Measurements from ENCODE around the gene GCC2.
"Not testable (repeated sequence)": the region's sequence is repeated elsewhere in the genome, so short reads cannot be mapped to it uniquely, and the experiment has no call there.

The GCC2 gene

GRCh38 chr2:108542071-108542470 is 93.1 kb downstream of the GCC2 start:
- peak overlapping the region; percentile 61; the same call in 1 of the 2 replicates for H3K4me3 ChIP-seq
- DNase-seq (ENCODE audit: low read depth, low spot score), result no peak
- no peaks in the 10 kb centered on the region for H3K9me3 ChIP-seq (ENCODE audit: low read depth, low read length)
- no peak overlapping the region for H3K9ac ChIP-seq (ENCODE audit: insufficient read length)
- peak overlapping the region; percentile 77 for H3K27ac ChIP-seq
- no peaks in the 10 kb centered on the region; the same call in 1 of the 2 replicates for H3K36me3 ChIP-seq (ENCODE audit: insufficient read depth, low read length)
- no peak for TF ChIP-seq POLR2AphosphoS5 (IDR thresholded peaks at IDR 0.05; ENCODE audit: borderline replicate concordance, low read depth, low read length)
- no peak for TF ChIP-seq FOXP2 (optimal IDR thresholded peaks at IDR 0.05; ENCODE audit: control extremely low read depth, extremely low read length, insufficient read depth)
- TF ChIP-seq EZH2 (IDR thresholded peaks at IDR 0.05), result no peak

- no peak for DNase-seq (ENCODE audit: low read depth, low spot score)
- Histone ChIP-seq H3K9ac (ENCODE audit: insufficient read length) (no peak overlapping the region), H3K27ac (no peak overlapping the region), H3K36me3 (ENCODE audit: insufficient read depth, low read length) (no peaks in the 10 kb centered on the region; the same call in 1 of the 2 replicates), H3K4me3 (no peak overlapping the region), H3K9me3 (ENCODE audit: low read depth, low read length) (no peaks in the 10 kb centered on the region)
- TF ChIP-seq POLR2AphosphoS5 (IDR thresholded peaks at IDR 0.05; ENCODE audit: borderline replicate concordance, low read depth, low read length) (no peak), EZH2 (IDR thresholded peaks at IDR 0.05) (no peak), FOXP2 (optimal IDR thresholded peaks at IDR 0.05; ENCODE audit: control extremely low read depth, extremely low read length, insufficient read depth) (no peak)
These were observed 98.6 kb downstream of the GCC2 start for GRCh38 chr2:108547606-108548005.

- no peak overlapping the region for H3K9ac ChIP-seq (ENCODE audit: insufficient read length)
- H3K36me3 ChIP-seq (ENCODE audit: insufficient read depth, low read length), result no peaks in the 10 kb centered on the region
- no peaks in the 10 kb centered on the region for H3K9me3 ChIP-seq (ENCODE audit: low read depth, low read length)
- TF ChIP-seq POLR2AphosphoS5 (IDR thresholded peaks at IDR 0.05; ENCODE audit: borderline replicate concordance, low read depth, low read length), result no peak
- TF ChIP-seq FOXP2 (optimal IDR thresholded peaks at IDR 0.05; ENCODE audit: control extremely low read depth, extremely low read length, insufficient read depth), result no peak
- no peak for TF ChIP-seq EZH2 (IDR thresholded peaks at IDR 0.05)
- H3K27ac ChIP-seq, result no peak overlapping the region
- no peak for DNase-seq (ENCODE audit: low read depth, low spot score)
- no peak overlapping the region for H3K4me3 ChIP-seq
These were observed 99.4 kb downstream of the GCC2 start for GRCh38 chr2:108548208-108549003.

GRCh38 chr2:108552566-108552965 is 103.6 kb downstream of the GCC2 start:
- no peak overlapping the region for H3K9ac ChIP-seq (ENCODE audit: insufficient read length)
- H3K9me3 ChIP-seq (ENCODE audit: low read depth, low read length), result no peaks in the 10 kb centered on the region
- no peaks in the 10 kb centered on the region for H3K36me3 ChIP-seq (ENCODE audit: insufficient read depth, low read length)
- no peak overlapping the region for H3K4me3 ChIP-seq
- DNase-seq (ENCODE audit: low read depth, low spot score), result no peak
- H3K27ac ChIP-seq, result no peak overlapping the region
- TF ChIP-seq POLR2AphosphoS5 (IDR thresholded peaks at IDR 0.05; ENCODE audit: borderline replicate concordance, low read depth, low read length) (no peak), FOXP2 (optimal IDR thresholded peaks at IDR 0.05; ENCODE audit: control extremely low read depth, extremely low read length, insufficient read depth) (no peak), EZH2 (IDR thresholded peaks at IDR 0.05) (no peak)

GRCh38 chr2:108553209-108553919 is 104.4 kb downstream of the GCC2 start:
- Histone ChIP-seq H3K9me3 (ENCODE audit: low read depth, low read length) (no peaks in the 10 kb centered on the region), H3K36me3 (ENCODE audit: insufficient read depth, low read length) (no peaks in the 10 kb centered on the region), H3K27ac (peak overlapping the region; percentile 25; the same call in 1 of the 2 replicates), H3K4me3 (no peak overlapping the region), H3K9ac (ENCODE audit: insufficient read length) (no peak overlapping the region)
- no peak for DNase-seq (ENCODE audit: low read depth, low spot score)
- no peak for TF ChIP-seq POLR2AphosphoS5 (IDR thresholded peaks at IDR 0.05; ENCODE audit: borderline replicate concordance, low read depth, low read length)
- no peak for TF ChIP-seq EZH2 (IDR thresholded peaks at IDR 0.05)
- no peak for TF ChIP-seq FOXP2 (optimal IDR thresholded peaks at IDR 0.05; ENCODE audit: control extremely low read depth, extremely low read length, insufficient read depth)

- Histone ChIP-seq H3K27ac (no peak overlapping the region), H3K4me3 (no peak overlapping the region), H3K36me3 (ENCODE audit: insufficient read depth, low read length) (no peaks in the 10 kb centered on the region), H3K9me3 (ENCODE audit: low read depth, low read length) (no peaks in the 10 kb centered on the region), H3K9ac (ENCODE audit: insufficient read length) (no peak overlapping the region)
- no peak for DNase-seq (ENCODE audit: low read depth, low spot score)
- no peak for TF ChIP-seq POLR2AphosphoS5 (IDR thresholded peaks at IDR 0.05; ENCODE audit: borderline replicate concordance, low read depth, low read length)
- no peak for TF ChIP-seq EZH2 (IDR thresholded peaks at IDR 0.05)
- TF ChIP-seq FOXP2 (optimal IDR thresholded peaks at IDR 0.05; ENCODE audit: control extremely low read depth, extremely low read length, insufficient read depth), result no peak
These were observed 105.5 kb downstream of the GCC2 start for GRCh38 chr2:108554528-108554927.

- Histone ChIP-seq H3K36me3 (ENCODE audit: insufficient read depth, low read length) (no peaks in the 10 kb centered on the region), H3K9ac (ENCODE audit: insufficient read length) (no peak overlapping the region), H3K4me3 (no peak overlapping the region), H3K9me3 (ENCODE audit: low read depth, low read length) (no peaks in the 10 kb centered on the region), H3K27ac (no peak overlapping the region)
- no peak for DNase-seq (ENCODE audit: low read depth, low spot score)
- TF ChIP-seq EZH2 (IDR thresholded peaks at IDR 0.05) (no peak), FOXP2 (optimal IDR thresholded peaks at IDR 0.05; ENCODE audit: control extremely low read depth, extremely low read length, insufficient read depth) (no peak), POLR2AphosphoS5 (IDR thresholded peaks at IDR 0.05; ENCODE audit: borderline replicate concordance, low read depth, low read length) (no peak)
These were observed 106.6 kb downstream of the GCC2 start for GRCh38 chr2:108555572-108555971.

- not testable (repeated sequence) for H3K9ac ChIP-seq (ENCODE audit: insufficient read length); H3K27ac ChIP-seq; DNase-seq (ENCODE audit: low read depth, low spot score); H3K4me3 ChIP-seq; H3K36me3 ChIP-seq (ENCODE audit: insufficient read depth, low read length); H3K9me3 ChIP-seq (ENCODE audit: low read depth, low read length)
These were observed 107.6 kb downstream of the GCC2 start for GRCh38 chr2:108556581-108556980.

Measured in SK-N-MC (cell line).